GM21825 (cell line): ENCODE measurements around the gene ITIH6.
A peak's percentile ranks its signal among the peaks of the same experiment; 100 is the strongest.
"Not testable (repeated sequence)": the region's sequence is repeated elsewhere in the genome, so short reads cannot be mapped to it uniquely, and the experiment has no call there.

ENCODE experiments used
- ATAC-seq: cut with Tn5 transposase; IDR thresholded peaks from one replicate; pipeline ENCODE4 v1.9.1; 2021; ENCODE audit warnings: mild to moderate bottlenecking, moderate library complexity; ENCODE audit not compliant: unreplicated experiment

The ITIH6 gene

DNA sequence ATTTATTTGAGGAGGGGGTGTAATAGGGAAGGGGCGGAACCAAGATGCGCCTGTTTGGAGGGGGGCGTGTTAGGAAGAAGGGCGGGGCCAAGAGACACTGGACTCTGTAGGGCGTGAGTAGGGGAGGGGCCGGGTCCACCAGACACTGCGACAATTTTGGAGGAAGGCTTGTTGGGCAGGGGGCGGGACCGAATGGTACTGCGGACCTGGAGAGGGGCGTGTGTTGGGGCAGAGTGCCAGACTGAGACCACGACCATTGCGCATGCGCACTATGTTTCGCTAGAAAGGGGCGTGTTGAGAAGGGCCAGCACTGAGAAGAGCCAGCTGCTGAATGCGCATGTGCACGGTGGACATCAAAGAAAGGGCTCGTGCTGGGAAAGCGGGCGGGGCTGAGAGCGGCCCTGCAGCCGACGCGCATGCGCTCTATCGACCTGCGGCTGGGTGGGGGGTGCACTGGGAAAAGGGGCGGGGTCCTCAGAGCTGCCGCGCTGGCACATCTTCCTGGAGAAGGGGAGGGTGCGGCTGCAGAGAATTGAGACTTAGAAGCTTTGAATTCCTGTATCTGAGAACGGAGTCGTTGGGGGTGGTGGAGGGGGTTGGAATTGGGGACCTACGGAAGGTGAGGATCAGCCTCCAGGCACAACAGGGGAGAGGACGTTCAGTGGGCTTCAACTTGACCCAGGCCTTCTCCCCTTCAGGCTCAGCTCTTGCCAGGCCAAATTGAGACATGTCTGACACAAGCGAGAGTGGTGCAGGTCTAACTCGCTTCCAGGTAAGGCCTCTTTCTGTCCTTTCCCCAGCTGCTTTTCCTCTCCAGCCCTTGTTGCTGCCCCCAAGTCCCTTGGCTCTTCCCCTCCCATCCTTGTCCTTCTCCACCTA, 10.8 kb upstream of the ITIH6 start:
- ATAC-seq = peak; percentile 76

DNA sequence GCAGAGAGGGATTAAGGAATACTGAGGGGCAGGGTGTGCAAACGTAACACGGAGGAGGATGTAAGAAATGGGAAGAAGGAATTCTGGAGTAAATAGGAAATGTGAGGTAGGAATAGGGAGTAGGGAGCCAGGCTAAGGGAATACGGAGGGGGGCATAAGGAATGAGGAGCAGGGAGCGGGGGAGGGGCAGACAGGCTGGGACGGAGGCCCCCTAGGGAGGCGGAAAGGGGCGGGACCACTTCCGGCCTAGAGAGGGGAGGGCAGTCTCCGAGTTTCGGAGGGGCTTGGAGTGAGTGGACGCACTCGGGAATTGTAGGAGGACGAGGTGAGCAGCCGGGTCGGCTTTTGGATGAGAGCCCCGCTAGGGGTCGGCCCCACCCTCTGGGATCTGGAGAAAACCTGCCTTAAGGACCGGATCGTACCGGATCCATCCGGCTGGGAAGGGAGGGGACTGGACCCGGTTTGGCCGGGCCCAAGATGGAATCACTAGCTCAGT, 10.1 kb upstream of the ITIH6 start:
- ATAC-seq = peak; percentile 24

DNA sequence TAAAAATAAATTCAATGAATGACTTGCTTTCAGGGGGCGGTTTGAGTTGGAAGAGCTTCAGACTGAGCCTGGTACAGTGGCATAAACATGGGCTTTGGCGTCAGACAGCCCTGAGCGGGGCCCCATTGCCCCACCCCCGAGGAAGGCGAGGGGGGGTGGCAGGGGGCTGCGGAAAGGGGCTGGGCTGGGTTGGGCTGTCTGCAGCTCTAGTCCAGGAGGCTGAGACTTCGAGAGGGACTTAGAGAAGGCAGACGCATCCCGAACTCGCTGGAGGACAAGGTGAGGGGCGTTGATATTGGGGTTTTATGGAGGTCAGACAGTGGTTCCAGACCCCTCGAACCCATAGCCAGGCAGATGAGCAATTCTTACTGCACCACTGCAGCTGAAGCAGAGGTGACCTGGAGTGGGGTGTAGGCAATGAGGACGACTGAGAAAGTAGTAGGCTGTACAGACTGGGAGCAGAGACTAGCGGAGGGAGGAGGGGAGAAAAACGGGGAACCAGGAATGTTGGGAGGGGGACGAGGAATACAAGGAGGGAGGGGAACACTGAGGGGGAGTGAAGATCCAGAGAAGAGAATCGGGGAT, 9.6 kb upstream of the ITIH6 start, which contains the start of gene MAGED2:
MAGED2 (plus strand) TSS at position 222 of the 585 bp plus-strand sequence. CDS start 1,587 bp downstream, outside the sequence.
- no peak for ATAC-seq

DNA sequence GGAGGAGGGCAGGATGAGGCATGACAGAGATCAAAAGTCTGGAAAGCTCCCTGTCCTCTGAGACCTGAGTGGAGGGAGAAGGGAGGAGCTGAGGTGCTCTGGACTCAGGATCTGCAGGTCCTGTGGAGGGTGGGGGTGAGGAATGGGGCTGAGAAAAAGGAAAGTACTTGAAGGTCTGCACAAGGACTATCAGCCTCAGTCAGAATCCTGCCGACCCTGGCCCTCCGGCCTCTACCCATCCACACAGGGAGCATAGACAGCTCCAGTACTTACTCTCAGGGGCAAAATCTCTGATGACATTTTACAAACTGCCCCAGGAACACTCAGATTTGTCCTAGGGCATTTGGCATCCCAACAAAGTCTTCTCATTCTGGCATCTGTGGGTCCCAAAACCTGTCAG, 991 bp upstream of the ITIH6 start:
- ATAC-seq = no peak

DNA sequence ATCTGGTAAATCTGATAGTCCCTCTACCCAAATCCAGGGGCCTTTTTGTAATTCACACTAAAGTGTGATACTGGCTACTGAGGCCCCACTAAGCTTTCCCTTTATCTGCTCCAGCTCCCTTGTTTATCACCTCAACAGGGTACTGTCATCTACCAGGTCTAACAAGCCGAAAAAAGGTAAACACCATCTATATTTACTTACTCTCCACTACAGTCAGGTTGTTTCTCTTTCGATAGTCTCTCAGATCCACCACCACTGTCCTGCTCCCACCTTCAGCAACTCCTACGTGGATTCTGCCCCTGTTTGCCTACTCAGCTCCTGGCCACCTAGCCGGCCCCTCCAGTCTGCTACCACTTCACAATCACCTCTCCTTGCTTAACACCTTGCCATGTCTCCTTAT, 3.3 kb downstream of the ITIH6 start:
- ATAC-seq = no peak

DNA sequence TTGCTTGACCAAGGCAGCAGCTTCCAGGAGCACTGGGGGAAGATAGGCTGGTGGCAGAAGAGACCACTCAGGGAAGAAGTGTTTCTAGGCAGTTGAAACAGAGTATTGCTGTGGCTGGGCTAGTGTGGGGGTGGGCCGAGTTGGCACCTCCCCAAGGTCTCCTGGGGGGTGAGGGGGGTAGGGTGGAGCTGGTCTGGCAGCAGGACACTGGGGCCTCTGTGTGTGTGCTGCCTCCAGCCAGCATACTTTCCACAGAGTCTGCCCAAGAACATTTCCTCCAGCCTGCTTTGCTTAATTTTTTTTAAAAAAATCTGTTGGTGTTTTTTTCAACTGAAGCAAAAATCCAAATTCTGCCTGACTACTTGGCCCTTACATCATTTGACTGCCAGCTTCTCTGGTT, 4.0 kb downstream of the ITIH6 start:
- ATAC-seq = no peak

DNA sequence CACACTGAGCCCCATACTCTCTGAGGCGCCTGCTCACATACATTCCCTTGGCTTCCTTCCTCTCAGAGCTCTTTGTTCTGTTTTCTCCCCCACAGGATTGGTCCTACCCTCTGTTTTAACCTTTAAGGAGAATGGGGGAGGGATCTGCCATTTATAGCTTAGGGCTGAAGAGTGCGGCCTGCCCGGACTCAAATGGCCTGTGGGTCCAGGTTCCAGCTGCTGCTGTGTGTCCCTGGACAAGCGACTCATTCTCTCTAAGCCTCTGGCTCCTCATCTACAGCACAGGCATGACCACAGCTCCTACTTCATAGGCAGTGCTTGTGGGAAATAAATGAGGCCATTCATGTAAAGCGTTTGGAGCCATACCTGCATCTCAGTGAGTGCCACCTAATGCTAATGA, 8.7 kb downstream of the ITIH6 start:
- not testable (repeated sequence) for ATAC-seq

DNA sequence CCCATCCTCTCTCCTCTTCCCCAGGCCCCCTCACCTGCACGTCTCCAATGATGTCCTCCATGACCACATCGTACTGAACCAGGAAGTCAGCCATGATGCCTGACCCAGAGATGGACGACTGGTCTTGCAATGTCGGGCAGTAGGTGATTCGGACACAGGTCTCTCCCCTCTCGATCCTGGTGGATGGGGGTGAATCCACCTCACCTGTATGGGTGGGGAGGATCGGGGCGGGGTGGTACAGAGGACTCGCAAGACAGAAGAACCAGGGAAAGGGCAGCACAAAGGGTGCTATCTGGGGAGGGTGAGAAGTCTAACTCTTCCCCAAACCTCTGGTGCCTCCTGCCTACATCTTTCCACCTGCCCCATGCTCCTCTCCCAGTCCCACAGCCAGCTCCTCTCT, 9.6 kb downstream of the ITIH6 start:
- ATAC-seq = no peak

DNA sequence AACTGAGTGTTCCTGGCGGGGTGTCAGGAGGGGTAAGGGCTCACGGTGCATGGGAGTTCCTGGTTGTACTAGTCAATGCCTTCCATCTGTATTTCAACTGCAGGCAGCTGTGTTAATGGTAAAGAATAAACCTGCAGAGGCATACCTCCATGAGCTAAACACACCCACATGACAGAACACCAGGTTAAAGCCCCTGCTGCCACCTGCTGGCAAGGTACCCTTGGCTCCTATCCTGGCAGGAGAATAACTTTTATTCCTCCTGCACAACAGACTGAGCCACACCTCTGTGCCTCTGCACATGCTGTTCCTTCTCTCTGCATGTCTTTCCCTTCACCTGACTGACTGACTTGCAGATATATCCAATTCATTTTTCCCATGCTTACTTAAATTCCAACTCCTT, 11.1 kb downstream of the ITIH6 start:
- ATAC-seq = no peak

DNA sequence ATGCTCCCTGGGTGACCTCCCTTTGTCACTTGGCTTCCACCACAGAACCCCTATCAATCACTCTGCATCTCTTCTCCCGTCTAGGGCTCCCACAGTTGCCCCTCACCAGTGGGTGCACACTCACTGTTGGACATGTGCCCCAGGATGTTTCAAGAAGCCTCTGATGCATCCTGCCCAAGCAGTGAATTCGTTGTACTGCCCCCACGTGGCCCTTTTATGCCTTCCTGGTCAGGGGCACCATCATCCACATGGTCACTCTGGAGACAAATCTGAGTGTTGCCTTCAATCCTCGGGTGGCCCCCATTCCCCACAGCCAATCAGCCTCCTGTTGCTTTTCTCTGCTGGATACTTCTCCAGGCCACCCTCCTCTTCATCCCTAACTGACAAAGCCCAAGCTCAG, 12.2 kb downstream of the ITIH6 start:
- no peak for ATAC-seq

DNA sequence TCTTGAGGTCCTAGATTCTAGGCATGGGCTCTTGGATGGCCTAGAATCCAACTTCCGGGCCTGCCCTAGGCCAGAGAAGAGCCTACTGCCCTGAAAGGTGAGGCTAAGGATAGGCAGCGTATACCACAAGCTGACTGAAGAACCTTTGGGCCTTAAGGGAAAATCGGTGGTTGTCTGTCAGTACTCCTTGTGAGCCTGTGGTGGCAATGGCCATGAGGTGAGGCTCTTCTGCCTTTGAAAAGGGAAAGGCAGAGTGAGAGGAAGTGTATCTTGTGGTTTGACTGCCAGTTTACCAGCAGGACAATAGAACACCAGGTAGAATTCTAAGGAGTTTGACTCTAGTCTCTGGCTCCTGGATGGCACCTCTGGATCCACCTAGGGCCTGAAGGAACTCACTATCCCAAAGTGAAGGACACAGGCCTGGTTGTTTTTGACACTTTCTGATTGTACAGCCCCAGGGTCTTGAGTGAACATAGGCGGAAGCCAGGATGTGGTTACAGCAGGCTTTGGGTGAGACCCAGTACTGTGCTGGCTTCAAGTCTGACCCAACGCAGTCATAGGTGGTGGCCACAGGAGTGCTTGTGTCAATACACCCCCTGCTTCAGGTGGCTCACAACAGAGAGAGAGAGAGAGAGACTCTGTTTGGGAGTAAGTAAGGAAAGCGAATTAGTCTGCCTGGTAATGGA, 20.9 kb downstream of the ITIH6 start:
- ATAC-seq = no peak

DNA sequence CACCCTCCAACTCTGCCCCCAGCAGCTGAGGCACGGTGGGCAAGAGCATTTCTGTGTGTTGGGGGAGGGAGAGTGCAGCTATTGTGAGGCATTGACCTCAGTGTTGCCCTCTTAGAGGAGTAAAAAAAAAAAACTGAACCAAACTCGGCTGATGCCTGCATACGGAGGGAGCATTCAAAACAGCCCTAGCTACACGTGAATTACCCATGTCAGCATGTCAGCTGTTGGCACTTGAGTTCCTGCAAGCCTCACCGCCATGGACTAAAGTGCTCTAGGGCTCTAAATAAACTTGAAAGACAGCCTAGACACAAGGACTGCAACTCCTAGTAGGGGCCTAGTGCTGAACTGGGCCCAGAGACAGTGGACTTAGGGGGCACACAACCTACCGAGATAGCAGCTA, 22.0 kb downstream of the ITIH6 start:
- no peak for ATAC-seq

DNA sequence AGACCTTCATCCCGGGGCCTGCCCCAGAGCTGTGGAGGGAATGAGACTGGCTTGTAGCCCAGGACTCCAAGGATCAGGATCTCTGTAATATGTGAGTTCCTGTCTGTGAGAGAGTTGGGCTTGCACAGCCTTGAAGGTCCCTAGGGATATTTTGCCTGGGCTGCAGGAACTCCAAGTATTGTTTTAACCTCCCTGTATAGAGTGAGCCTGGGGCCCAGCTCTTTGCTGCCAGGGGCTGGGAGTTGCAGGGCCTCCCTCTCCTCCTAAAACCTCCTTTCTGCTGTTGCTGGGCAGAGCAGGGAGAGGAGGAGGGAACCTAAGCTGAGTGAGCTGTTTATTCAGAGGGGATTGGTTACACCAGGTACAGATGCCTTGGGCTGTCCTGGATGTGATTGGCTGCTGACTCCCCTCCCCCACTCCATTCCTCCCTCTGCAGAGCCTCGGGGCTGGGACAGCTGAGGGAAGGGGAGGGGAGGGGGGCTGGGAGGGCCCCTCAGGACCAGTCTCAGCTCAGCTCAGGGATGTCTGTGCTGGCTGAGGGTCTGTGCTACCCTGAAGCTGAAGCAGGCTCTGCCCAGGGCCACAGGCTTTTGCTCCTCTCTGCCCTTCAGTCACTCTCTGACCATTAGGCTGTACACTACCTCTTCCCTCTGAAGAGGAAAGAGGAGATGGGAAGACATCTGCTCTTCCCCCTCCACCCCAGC, 23.5 kb downstream of the ITIH6 start:
- ATAC-seq = not testable (repeated sequence)

DNA sequence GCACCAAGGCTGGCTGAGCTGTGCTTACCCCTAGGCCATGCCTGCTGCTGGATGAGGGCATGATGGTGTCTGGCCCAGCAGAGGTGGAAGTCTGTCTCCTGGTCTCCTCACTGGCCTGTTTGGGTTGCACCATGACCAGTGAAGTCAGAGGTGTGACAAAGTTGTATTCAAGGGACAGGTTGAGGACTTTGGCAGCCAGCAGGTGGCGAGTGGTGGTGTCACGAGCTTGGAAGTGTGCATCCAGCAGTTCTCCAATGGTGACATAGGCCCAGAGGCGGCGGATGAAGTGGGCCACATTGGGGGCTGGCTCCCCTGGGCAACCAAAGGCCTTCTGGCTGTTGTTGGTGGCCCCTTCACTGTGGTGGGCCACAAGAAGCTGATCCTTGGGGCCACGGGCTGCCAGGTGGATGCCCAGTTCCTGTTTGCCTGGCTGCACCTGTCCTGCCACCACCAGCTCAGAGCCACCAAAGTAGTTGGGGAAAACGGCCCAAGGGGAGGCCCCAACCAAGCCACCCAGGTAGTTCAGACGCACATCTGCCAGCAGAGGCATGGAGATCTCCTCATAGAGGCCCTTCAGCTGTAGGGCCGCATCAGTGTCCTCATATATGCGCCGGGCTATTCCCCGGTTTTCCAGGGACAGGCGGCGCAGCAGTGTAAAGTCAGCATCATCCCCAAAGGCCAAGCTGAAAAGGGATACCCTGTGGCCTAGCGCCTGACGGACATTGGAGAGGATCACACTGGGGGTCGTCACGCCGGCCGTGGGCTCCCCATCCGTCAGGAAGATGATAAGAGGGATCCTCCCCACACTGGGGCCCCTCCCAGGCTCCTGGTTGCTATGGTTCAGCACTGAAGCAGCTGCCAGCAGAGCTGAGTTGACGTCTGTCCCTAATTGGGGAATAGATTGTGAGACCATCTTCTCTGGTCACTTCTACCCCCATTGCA, 39.7 kb downstream of the ITIH6 start:
- ATAC-seq = no peak

DNA sequence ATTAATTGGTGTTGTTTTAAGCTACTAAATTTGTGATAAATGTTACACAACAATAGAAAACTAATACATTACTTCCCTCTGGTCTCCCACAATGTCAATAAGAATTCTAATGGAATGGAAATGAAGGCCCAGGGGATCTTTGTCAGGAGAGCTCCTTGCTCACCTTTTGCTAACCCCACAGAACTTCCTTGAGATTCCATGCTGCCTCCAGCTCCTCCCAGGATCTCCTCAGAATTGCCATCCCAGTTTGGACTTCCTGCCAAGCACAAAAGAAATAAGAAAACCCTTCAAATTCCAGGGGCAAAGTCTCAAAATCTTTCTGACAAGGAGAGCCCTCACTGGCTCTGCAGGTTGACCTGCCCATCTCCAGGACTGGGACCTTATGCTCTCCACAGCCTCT, 43.2 kb downstream of the ITIH6 start:
- ATAC-seq = no peak

DNA sequence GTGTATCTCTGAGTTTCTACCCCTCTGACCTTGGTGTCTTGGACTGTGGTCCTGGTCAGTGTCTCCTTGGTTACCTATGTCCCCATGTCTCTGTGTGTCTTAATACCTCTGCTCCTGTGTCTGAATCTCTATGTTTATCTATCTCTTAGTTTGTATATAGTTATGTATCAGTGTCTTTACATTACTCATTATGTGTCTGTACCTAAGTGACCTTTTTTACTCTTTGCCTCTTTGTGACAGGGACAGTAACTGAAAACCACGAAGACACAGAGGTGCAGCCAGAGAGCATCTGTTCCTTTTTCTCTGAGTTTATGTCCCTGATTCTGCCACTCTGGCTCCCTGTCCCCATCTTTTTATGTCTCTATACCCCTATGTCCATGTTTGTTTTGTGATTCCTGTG, 49.4 kb downstream of the ITIH6 start:
- ATAC-seq = no peak

DNA sequence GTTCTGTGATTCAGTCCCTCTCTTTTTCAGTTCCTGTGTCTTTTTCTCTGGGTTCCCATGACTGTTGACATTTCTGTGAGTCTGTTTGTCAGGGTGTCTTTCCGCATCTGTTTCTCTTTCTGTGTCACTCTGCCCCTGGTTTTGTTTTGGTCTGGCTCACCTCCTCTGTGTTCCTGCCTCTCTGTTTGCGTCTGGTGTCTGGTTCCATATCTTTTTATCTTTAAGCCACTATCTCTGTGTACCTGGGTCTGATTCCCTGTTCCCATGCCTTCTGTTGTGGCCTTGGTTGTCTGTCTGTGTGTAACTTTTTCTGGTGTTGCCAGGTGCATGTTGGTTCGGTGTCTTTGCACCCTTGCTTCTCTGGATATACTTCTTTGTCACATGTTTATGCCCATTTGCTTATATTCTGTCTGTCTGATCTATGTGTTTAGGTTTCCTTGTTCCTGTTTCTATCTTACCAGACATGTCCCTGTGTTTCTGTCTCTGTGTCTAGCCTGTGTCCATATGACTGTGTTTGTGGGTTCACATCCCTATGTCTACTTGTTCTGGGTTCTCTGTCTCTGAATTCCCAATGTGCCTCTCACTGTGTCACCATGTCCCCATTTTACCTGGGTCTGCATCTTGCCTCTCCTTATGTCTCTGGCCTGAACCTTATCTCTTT, 50.2 kb downstream of the ITIH6 start:
- ATAC-seq = no peak

DNA sequence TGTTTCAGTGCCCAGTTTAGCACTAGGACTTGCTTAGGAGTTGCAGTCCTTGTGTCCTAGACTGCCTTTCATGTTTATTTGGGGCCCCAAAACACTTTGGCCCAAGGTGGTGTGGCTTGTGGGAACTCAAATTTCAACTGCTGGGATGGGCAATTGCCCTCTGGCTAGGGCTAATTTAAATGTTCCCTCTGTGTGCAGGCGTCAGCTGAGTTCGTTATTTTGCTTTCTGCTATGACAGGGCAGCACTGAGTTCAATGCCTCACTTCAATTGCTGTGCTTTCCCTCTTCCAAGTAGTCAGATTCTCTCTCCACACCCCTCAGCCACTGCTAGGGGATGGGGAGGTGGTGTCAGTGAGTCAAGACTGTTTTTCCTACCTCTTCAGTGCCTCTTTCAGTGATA, 51.1 kb downstream of the ITIH6 start:
- ATAC-seq = no peak

DNA sequence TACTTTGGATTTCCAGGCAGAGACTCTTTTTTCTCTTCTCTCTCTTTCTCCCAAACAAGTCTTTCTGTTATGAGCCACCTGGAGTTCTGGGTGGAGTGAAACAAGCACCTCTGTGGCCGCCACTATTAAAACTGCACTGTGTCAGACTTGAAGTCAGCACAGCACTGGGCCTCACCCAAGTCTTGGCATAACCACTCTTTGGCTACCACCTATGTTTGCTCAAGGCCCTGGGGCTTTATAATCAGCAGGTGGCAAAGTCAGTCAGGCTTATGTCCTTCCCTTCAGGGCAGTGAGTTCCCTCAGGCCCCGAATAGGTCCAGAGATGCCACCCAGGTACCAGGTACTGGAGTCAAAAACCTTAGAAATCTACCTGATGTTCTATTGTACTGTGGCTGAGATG, 52.4 kb downstream of the ITIH6 start:
- ATAC-seq = no peak
